Uterus (tissue), 4 donors: ENCODE data around the gene ZNF578. TPM values are rescaled to one million over a fixed set of nuclear protein-coding genes. Genes with fewer than 3 reads are reported as not detected.
"Not testable (repeated sequence)": the region's sequence is repeated elsewhere in the genome, so short reads cannot be mapped to it uniquely, and the experiment has no call there.

ENCODE experiments used
- DNase-seq, 2 donors: peaks; one replicate each; pipeline ENCODE4 v3.0.0-alpha.2; 2019 to 2020
- H3K27ac ChIP-seq, 2 donors: fragments of 200-600 bp; sonication (generic); 1 replicate in 1 of 2; 2 replicates in 1 of 2; pipeline ENCODE4 v1.5.1; 2016 to 2018
- H3K27me3 ChIP-seq, 2 donors: fragments of 200-600 bp; sonication (generic); one replicate each; pipeline ENCODE4 v1.5.1; 2018 to 2019; ENCODE audit warnings: control low read depth in 1 of 2
- H3K36me3 ChIP-seq, 2 donors: fragments of 200-600 bp; sonication (generic); one replicate each; pipeline ENCODE4 v1.5.1; 2019; ENCODE audit warnings: control low read depth in 1 of 2
- H3K4me1 ChIP-seq, 2 donors: fragments of 200-600 bp; sonication (generic); one replicate each; pipeline ENCODE4 v1.5.1; 2018 to 2019; ENCODE audit warnings: control low read depth in 1 of 2
- H3K4me3 ChIP-seq, 2 donors: fragments of 200-600 bp; sonication (generic); 1 replicate in 1 of 2; 2 replicates in 1 of 2; pipeline ENCODE4 v1.5.1; 2018 to 2019; ENCODE audit warnings: mild to moderate bottlenecking in 1 of 2
- H3K9me3 ChIP-seq, 2 donors: fragments of 200-600 bp; sonication (generic); one replicate each; pipeline ENCODE4 v1.5.1; 2019; ENCODE audit warnings: control low read depth in 1 of 2
- POLR2A ChIP-seq, 2 donors: fragments of 450-650 bp; IDR thresholded peaks; one replicate each; pipeline ENCODE4 v1.6.1; 2016; ENCODE audit warnings: antibody characterized with exemption in 2 of 2, mild to moderate bottlenecking in 1 of 2, moderate library complexity in 1 of 2
- intact Hi-C: fragments of 100-400 bp; cut with DNase I; formaldehyde crosslinking; loops from one replicate; pipeline ENCODE4 v1.15.1; 2023; ENCODE audit warnings: low total_unique reads
- total RNA-seq, 4 donors: library from RNA; depleted of rRNA in 3 of 4; stranded (reverse); fragments of >200 nt in 3 of 4; gene quantifications; one replicate each; pipeline versions ENCODE4 v1.1.0 to v1.2.4, GENCODE V29; 2014 to 2023
- TF ChIP-seq, protein P1 (sequence below), 4 experiments: fragments of 200-600 bp in 2 of 4; fragments of 450-650 bp in 2 of 4; sonication (generic) in 2 of 4; IDR thresholded peaks; one replicate each; pipeline ENCODE4 v1.5.1; 2016 to 2019; ENCODE audit warnings: antibody characterized with exemption in 4 of 4, mild to moderate bottlenecking in 2 of 4, moderate library complexity in 1 of 4
- donor health status: DM: yes; HTN: yes; CAD: no.

Gene ZNF578
- total RNA-seq, 4 donors from 2014 or later: 6.7 to 17.1 (median 10.6) TPM

DNA sequence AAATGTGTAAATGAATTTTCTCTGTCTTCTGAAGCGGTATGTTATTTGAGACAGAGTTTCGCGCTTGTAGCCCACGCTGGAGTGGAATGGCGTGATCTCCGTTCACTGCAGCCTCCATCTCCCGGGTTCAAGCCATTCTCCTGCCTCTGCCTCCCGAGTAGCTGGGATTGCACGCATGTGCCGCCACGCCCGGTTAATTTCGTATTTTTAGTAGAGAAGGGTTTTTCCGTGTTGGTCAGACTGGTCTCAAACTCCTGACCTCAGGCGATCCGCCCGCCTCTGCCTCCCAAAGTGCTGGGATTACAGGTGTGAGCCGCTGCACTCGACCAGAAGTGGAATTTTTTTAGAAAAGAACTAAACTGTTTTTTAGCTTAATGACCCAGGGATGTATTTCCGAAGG lies 70.7 kb downstream of the ZNF578 start:
- intact Hi-C loops: no loop called here
- DNase-seq: no peak

DNA sequence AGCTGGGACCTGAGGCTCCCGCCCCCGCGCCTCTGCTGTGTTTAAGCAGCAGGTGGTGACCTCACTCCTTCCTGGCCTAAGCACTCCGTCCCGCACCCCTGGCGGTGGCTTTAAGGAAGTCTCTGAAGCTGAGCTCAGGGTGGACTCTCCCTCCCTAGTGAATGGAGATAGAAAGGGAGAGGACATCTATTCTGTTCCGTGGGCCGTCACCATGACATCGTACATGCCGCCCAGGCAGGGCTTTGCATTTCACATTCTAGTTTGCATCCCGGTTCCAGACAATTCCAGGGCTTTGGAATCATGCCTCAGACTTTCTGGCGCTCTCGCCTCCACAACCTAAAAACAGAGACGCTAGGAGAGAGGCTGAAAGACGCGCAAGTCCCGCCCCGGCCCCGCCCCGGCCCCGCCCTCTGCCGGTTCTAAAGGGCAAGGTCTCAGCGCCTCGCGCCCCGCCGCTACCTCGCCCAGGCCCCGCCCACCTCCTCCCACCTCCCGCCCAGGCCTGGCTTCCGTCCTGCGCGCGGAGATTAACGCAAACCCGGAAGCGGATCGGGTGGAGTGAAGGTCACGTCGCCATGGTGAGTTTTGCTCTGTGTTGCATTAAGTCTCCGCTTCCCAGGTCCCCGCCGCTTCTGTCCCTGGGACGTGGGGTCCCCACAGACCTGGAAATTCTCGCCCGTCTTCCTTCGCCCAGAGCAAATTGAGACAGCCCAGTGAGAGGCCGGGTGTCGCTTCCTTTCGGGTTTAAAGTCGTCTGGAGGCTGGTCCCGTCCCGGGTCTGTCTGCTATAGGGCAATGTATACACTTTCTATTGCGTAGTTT lies 74.0 kb downstream of the ZNF578 start, which contains the start of gene ZNF808:
TSS of gene ZNF808 (plus strand) at position 535 of the 822 bp plus-strand sequence. CDS start 15,617 bp downstream, outside the sequence.
- H3K4me3 ChIP-seq: peak within 1 kb of the TSS; percentile 56 to 73
- peak; percentile 97 to 98 for DNase-seq
- no peaks in the 10 kb centered on the region for H3K9me3 ChIP-seq
- H3K27me3 ChIP-seq: no peaks in the 10 kb centered on the region
- no peaks in the 10 kb centered on the region for H3K4me1 ChIP-seq
- H3K27ac ChIP-seq: peak within 1 kb of the TSS; percentile 88 to 89
- TF ChIP-seq, protein P1, sequence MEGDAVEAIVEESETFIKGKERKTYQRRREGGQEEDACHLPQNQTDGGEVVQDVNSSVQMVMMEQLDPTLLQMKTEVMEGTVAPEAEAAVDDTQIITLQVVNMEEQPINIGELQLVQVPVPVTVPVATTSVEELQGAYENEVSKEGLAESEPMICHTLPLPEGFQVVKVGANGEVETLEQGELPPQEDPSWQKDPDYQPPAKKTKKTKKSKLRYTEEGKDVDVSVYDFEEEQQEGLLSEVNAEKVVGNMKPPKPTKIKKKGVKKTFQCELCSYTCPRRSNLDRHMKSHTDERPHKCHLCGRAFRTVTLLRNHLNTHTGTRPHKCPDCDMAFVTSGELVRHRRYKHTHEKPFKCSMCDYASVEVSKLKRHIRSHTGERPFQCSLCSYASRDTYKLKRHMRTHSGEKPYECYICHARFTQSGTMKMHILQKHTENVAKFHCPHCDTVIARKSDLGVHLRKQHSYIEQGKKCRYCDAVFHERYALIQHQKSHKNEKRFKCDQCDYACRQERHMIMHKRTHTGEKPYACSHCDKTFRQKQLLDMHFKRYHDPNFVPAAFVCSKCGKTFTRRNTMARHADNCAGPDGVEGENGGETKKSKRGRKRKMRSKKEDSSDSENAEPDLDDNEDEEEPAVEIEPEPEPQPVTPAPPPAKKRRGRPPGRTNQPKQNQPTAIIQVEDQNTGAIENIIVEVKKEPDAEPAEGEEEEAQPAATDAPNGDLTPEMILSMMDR (IDR thresholded peaks at IDR 0.05): peak; percentile 25 to 80 (median 69)
- peak; percentile 16 to 30 for TF ChIP-seq POLR2A (IDR thresholded peaks at IDR 0.05)
- intact Hi-C loops: no loop called here
- H3K36me3 ChIP-seq: no peaks in the 10 kb centered on the region

More for the DNA sequence above, 70.7 kb downstream of the ZNF578 start:
- Histone ChIP-seq H3K27me3 (no peaks in the 10 kb centered on the region), H3K36me3 (no peaks in the 10 kb centered on the region), H3K9me3 (no peaks in the 10 kb centered on the region), H3K4me1 (no peaks in the 10 kb centered on the region), H3K27ac (no peak overlapping the region), H3K4me3 (no peak overlapping the region)
- TF ChIP-seq, protein P1 (IDR thresholded peaks at IDR 0.05): no peak
- no peak for TF ChIP-seq POLR2A (IDR thresholded peaks at IDR 0.05)

DNA sequence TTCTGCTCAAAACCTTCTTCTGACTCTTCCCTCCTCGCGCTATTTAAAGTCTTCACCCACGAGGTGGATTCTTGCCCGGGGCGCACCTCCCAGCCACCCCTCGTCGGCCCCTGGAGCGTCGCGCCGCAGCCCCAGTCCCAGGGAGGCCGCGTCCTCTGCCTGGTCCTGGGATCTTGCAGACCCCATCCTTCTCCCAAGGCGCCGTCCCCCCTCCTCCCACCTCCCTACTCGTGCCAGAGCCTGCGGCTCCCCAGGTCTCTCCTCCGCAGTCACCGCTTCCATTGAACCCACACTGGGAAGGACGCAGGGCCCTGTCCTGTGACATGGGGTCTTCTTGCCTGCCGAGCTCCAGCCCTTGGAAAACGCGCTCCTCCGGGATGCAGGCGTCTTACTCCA lies 74.6 kb downstream of the ZNF578 start:
- TF ChIP-seq, protein P1 (IDR thresholded peaks at IDR 0.05): no peak
- TF ChIP-seq POLR2A (IDR thresholded peaks at IDR 0.05): no peak
- Histone ChIP-seq H3K27ac (peak overlapping the region; percentile 66 to 89), H3K4me1 (no peaks in the 10 kb centered on the region), H3K27me3 (no peaks in the 10 kb centered on the region), H3K4me3 (peak overlapping the region; percentile 56 to 73), H3K9me3 (no peaks in the 10 kb centered on the region), H3K36me3 (no peaks in the 10 kb centered on the region)
- intact Hi-C loops: no loop called here
- DNase-seq: peak; percentile 20 to 24

DNA sequence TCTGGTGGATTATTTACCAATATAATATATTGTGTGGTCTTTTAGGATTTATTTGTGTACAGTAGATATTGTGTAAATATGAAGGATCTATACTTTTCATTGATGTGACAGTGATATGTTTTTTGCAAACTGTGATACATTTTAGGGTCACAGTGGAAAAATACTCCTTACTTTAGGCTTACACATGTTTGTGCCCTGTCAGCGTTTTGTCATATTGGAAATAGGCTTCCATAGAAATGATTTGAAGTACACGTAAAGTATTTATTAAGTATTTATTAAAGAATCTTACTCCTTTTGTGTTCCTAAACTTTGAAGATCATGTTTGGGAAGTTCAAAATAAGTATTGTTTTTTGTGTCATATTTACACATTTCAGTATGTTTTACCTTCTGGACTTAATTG lies 79.1 kb downstream of the ZNF578 start:
- Histone ChIP-seq H3K4me1 (no peaks in the 10 kb centered on the region), H3K27ac (no peak overlapping the region), H3K9me3 (no peaks in the 10 kb centered on the region), H3K27me3 (no peaks in the 10 kb centered on the region), H3K4me3 (no peak overlapping the region), H3K36me3 (no peaks in the 10 kb centered on the region)
- TF ChIP-seq POLR2A (IDR thresholded peaks at IDR 0.05): no peak
- TF ChIP-seq, protein P1 (IDR thresholded peaks at IDR 0.05): no peak
- no peak for DNase-seq
- intact Hi-C loops: no loop called here

DNA sequence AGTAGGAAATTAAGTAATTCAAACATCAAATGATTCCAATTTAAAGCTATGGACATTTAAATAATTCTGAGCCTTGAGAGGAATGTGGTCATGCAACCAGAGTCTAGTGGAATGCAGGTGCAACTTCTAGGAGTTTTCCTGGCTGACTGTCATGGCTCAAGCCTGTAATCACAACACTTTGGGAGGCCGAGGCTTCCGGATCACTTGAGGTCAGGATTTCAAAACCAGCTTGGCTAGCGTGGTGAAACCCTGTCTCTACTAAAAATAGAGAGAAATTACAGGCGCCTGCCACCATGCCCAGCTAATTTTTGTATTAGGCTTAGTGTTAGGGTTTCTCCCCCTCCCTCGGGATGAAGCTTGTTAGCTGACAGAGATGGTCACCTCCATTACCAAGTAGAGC lies 80.5 kb downstream of the ZNF578 start:
- Histone ChIP-seq H3K27ac (no peak overlapping the region), H3K4me3 (no peak overlapping the region), H3K27me3 (no peaks in the 10 kb centered on the region), H3K4me1 (no peaks in the 10 kb centered on the region), H3K9me3 (no peaks in the 10 kb centered on the region), H3K36me3 (no peaks in the 10 kb centered on the region)
- TF ChIP-seq POLR2A (IDR thresholded peaks at IDR 0.05): no peak
- TF ChIP-seq, protein P1 (IDR thresholded peaks at IDR 0.05): no peak
- no peak for DNase-seq
- intact Hi-C loops: no loop called here

DNA sequence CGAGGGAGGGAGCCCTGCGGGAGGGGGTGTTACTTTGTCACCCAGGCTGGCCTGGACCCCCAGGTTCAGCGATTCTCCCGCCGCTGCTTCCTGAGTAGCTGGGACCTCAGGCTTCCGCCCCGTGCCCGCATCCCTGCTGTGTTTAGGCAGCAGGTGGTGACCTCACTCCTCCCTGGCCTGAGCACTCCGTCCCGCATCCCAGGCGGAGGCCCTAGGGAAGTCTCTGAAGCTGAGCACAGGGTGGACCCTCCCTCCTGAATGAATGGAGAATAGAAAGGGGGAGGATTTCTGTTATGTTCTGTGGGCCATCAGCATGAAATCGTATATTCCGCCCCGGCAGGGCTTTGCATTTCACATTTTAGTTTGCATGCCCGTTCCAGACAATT lies 82.0 kb downstream of the ZNF578 start:
- Histone ChIP-seq H3K4me3 (peak overlapping the region; percentile 49 to 60), H3K27ac (peak overlapping the region; percentile 39 to 81)
- H3K27me3 ChIP-seq, H3K9me3 ChIP-seq, H3K36me3 ChIP-seq, H3K4me1 ChIP-seq, intact Hi-C loops: not testable (repeated sequence)
- peak in 1 of 2 donors; percentile 20 for DNase-seq
